Measurements from ENCODE around the gene UNC13D.
"Not testable (repeated sequence)": the region's sequence is repeated elsewhere in the genome, so short reads cannot be mapped to it uniquely, and the experiment has no call there.

The UNC13D gene

GRCh38 chr17:75891022-75891604 is 46.9 kb upstream of the UNC13D start:
- DNase-seq, result peak; percentile 94
- Histone ChIP-seq H3K27me3 (ENCODE audit: insufficient read depth, low read depth, severe bottlenecking) (no peaks in the 10 kb centered on the region), H3K27ac (peak overlapping the region; percentile 95), H3K9me3 (ENCODE audit: severe bottlenecking) (no peaks in the 10 kb centered on the region), H3K4me3 (ENCODE audit: low read depth, low read length) (no peak overlapping the region), H3K36me3 (peaks cover 23% of the 10 kb centered on the region)
- no peak for TF ChIP-seq CTCF (IDR thresholded peaks at IDR 0.05; ENCODE audit: low read depth, low read length)

- no peak for DNase-seq
- H3K9me3 ChIP-seq (ENCODE audit: severe bottlenecking), result no peaks in the 10 kb centered on the region
- no peaks in the 10 kb centered on the region for H3K27me3 ChIP-seq (ENCODE audit: insufficient read depth, low read depth, severe bottlenecking)
- H3K27ac ChIP-seq, result peak overlapping the region; percentile 95
- peak; percentile 22; the same call in 1 of the 2 replicates for TF ChIP-seq CTCF (IDR thresholded peaks at IDR 0.05; ENCODE audit: low read depth, low read length)
- peaks cover 23% of the 10 kb centered on the region for H3K36me3 ChIP-seq
- H3K4me3 ChIP-seq (ENCODE audit: low read depth, low read length), result no peak overlapping the region
Measured at GRCh38 chr17:75889454-75889853, 45.2 kb upstream of the UNC13D start.

GRCh38 chr17:75888484-75888883 is 44.3 kb upstream of the UNC13D start:
- no peaks in the 10 kb centered on the region for H3K27me3 ChIP-seq (ENCODE audit: insufficient read depth, low read depth, severe bottlenecking)
- DNase-seq, result peak; percentile 93
- no peak overlapping the region for H3K4me3 ChIP-seq (ENCODE audit: low read depth, low read length)
- peaks cover 23% of the 10 kb centered on the region for H3K36me3 ChIP-seq
- H3K9me3 ChIP-seq (ENCODE audit: severe bottlenecking), result no peaks in the 10 kb centered on the region
- H3K27ac ChIP-seq, result peak overlapping the region; percentile 95
- peak; percentile 50 for TF ChIP-seq CTCF (IDR thresholded peaks at IDR 0.05; ENCODE audit: low read depth, low read length)

- H3K27ac ChIP-seq; H3K9me3 ChIP-seq (ENCODE audit: severe bottlenecking); H3K27me3 ChIP-seq (ENCODE audit: insufficient read depth, low read depth, severe bottlenecking); H3K4me3 ChIP-seq (ENCODE audit: low read depth, low read length); DNase-seq: not testable (repeated sequence)
- H3K36me3 ChIP-seq, result peaks cover 15% of the 10 kb centered on the region
Measured at GRCh38 chr17:75885860-75886259, 41.7 kb upstream of the UNC13D start.

GRCh38 chr17:75885431-75885830 is 41.2 kb upstream of the UNC13D start:
- Histone ChIP-seq H3K27me3 (ENCODE audit: insufficient read depth, low read depth, severe bottlenecking) (no peaks in the 10 kb centered on the region), H3K4me3 (ENCODE audit: low read depth, low read length) (no peak overlapping the region), H3K9me3 (ENCODE audit: severe bottlenecking) (no peaks in the 10 kb centered on the region), H3K27ac (no peak overlapping the region), H3K36me3 (peaks cover 11% of the 10 kb centered on the region)
- DNase-seq, result no peak
- TF ChIP-seq CTCF (IDR thresholded peaks at IDR 0.05; ENCODE audit: low read depth, low read length), result no peak

- Histone ChIP-seq H3K36me3 (peaks cover under 1% of the 10 kb centered on the region; the same call in 1 of the 2 replicates), H3K4me3 (ENCODE audit: low read depth, low read length) (no peak overlapping the region), H3K27ac (no peak overlapping the region), H3K27me3 (ENCODE audit: insufficient read depth, low read depth, severe bottlenecking) (no peaks in the 10 kb centered on the region), H3K9me3 (ENCODE audit: severe bottlenecking) (no peaks in the 10 kb centered on the region)
- no peak for TF ChIP-seq CTCF (IDR thresholded peaks at IDR 0.05; ENCODE audit: low read depth, low read length)
- no peak for DNase-seq
Measured at GRCh38 chr17:75881678-75882454, 37.7 kb upstream of the UNC13D start.

Data from WERI-Rb-1 (cell line).